Muscle layer of colon (tissue), 2 donors: Measurements from ENCODE around the gene CRYBB1.

Source experiments
- H3K27ac ChIP-seq: one replicate; pipeline ENCODE4 v1.7.0; 2013; ENCODE audit warnings: low read depth, mild to moderate bottlenecking, low read length, moderate library complexity
- H3K27me3 ChIP-seq, 2 donors: one replicate each; pipeline ENCODE4 v1.7.0; 2013; ENCODE audit warnings: low read length in 2 of 2, mild to moderate bottlenecking in 2 of 2; ENCODE audit not compliant: insufficient read depth in 2 of 2, control insufficient read depth in 1 of 2
- H3K36me3 ChIP-seq: one replicate; pipeline ENCODE4 v1.7.0; 2013; ENCODE audit warnings: mild to moderate bottlenecking, low read length; ENCODE audit not compliant: insufficient read depth
- H3K4me1 ChIP-seq: one replicate; pipeline ENCODE4 v1.7.0; 2013; ENCODE audit warnings: mild to moderate bottlenecking, low read length; ENCODE audit not compliant: insufficient read depth
- H3K4me3 ChIP-seq, 2 donors: one replicate each; pipeline ENCODE4 v1.7.0; 2013; ENCODE audit warnings: low read length in 2 of 2, low read depth in 1 of 2, mild to moderate bottlenecking in 1 of 2, moderate library complexity in 1 of 2
- H3K9ac ChIP-seq: one replicate; pipeline ENCODE4 v1.7.0; 2013; ENCODE audit warnings: low read length
- H3K9me3 ChIP-seq: one replicate; pipeline ENCODE4 v1.7.0; 2013; ENCODE audit warnings: mild to moderate bottlenecking, low read length
- donor health status: abdominal sarcoma.
- donor health status: Adenocarcinoma of cecum.

Gene CRYBB1

DNA sequence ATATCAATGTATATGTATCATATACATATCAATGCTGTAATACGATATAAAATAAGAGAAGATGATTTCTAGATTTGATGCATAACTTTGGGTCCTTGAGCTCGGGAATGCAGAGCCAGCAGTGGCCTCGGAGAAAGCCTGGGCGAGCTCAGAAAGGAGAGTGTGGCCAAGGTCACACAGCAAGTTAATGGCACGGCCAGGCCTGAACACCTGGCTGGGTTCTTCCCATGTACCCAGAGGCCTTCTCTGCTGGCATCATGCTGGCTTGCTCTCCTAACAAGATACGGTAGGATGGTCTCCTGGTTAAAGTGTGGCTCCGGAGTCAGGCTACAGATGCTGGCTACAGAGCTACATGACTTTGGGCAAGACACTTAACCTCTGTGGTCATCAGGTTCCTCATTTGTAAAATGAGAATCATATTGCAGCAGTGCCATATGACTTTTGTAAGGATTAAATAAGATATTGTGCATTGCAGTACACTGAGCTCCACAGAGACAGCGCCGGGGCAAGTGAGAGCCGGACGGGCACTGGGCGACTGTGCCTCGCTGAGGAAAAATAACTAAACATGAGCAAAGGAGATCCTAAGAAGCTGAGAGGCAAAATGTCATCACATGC is 57.8 kb downstream of the CRYBB1 start:
- H3K27ac ChIP-seq, result no peak overlapping the region
- no peaks in the 10 kb centered on the region for H3K36me3 ChIP-seq
- H3K4me3 ChIP-seq, result no peak overlapping the region
- H3K4me1 ChIP-seq, result no peaks in the 10 kb centered on the region
- H3K27me3 ChIP-seq, result no peaks in the 10 kb centered on the region
- no peaks in the 10 kb centered on the region for H3K9me3 ChIP-seq
- no peak overlapping the region for H3K9ac ChIP-seq

DNA sequence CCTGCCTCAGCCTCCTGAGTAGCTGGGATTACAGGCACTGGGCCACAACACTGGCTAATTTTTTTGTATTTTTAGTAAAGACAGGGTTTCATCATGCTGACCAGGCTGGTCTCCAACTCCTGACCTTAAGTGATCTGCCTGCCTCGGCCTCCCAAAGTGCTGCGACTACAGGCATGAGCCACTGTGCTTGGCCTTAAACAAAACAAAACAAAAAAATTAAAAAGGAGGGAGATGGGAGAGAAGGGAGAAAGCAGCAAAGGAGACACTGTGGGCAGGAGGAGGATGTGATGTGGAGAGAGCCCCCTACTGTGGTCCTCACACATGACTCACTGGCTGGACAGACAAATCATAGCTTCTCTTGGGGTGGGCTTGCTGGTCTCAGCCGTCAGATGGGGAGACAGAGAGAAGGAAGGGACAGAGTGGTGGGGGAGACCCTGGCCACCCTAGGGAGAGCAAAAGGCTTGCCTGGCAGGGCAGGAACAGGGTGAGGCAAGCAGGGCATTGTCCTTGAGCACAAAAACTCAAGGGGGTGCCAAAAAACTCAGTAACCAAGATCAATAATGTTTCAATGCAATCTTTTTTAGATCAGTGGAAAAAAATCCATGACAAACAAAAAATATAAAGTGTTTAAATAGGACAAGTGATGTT is 59.5 kb downstream of the CRYBB1 start:
- no peaks in the 10 kb centered on the region for H3K27me3 ChIP-seq
- no peaks in the 10 kb centered on the region for H3K9me3 ChIP-seq
- no peak overlapping the region for H3K4me3 ChIP-seq
- H3K36me3 ChIP-seq, result no peaks in the 10 kb centered on the region
- H3K4me1 ChIP-seq, result no peaks in the 10 kb centered on the region
- no peak overlapping the region for H3K27ac ChIP-seq
- no peak overlapping the region for H3K9ac ChIP-seq

DNA sequence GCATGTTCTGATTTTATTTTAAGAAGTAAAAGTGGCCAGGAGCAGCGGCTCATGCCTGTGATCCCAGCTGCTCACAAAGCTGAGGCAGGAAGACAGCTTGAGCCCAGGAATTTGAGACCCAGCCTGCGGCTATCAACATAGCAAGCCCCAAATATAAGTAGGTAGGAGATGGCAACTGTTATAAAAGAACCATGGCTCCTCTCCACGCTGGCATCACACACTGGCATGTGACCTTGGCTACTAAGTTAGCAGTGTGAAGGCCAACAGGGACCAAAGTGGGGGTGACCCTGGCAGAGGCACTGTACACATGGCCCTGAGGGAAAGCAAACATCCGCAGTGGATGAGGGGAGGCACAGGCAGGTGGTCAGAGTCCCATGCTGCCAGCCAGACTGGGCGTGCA is 60.9 kb downstream of the CRYBB1 start:
- Histone ChIP-seq H3K4me3 (no peak overlapping the region), H3K9me3 (no peaks in the 10 kb centered on the region), H3K27me3 (no peaks in the 10 kb centered on the region), H3K36me3 (no peaks in the 10 kb centered on the region), H3K9ac (no peak overlapping the region), H3K27ac (no peak overlapping the region), H3K4me1 (no peaks in the 10 kb centered on the region)

DNA sequence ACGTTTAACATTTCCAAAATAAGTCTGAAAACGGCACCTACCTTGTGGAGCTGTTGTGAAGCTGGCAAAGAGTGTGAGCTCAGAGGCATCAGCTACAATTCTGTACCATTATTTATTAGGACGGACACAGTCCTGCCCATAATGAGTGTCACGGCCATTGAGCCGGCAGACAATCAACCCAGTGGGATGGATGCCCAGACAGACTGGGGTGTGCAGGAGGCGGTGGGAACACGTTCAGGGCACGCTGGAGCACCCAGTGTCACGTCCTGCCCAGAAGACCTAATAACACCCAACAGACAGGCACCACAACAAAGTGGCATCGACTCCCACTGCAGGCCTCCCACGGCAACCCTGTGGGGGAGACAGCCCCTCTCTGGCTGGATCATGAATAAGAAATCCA is 62.3 kb downstream of the CRYBB1 start:
- Histone ChIP-seq H3K36me3 (no peaks in the 10 kb centered on the region), H3K9ac (no peak overlapping the region), H3K4me1 (no peaks in the 10 kb centered on the region), H3K27ac (no peak overlapping the region), H3K27me3 (no peaks in the 10 kb centered on the region), H3K4me3 (no peak overlapping the region), H3K9me3 (no peaks in the 10 kb centered on the region)

DNA sequence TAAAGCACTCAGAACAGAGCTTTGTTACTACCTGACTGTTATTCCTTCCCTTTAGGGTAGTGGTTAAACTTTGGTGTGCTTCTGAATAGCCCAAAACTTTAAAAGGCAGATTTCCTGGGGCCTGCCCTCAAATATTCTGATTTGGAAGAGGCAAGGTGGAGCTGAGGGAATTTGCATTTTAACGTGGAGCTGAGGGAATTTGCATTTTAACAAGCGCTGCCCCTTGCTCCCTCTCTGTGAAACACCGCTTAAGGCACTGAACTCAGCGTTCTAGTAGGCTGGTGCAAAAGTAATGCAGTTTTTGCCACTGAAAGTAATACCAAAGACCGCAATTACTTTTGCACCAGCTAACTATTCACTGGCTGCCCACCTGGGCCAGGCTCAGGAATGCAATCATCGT is 62.9 kb downstream of the CRYBB1 start:
- no peaks in the 10 kb centered on the region for H3K9me3 ChIP-seq
- H3K36me3 ChIP-seq, result no peaks in the 10 kb centered on the region
- no peak overlapping the region for H3K27ac ChIP-seq
- no peaks in the 10 kb centered on the region for H3K27me3 ChIP-seq
- no peaks in the 10 kb centered on the region for H3K4me1 ChIP-seq
- no peak overlapping the region for H3K9ac ChIP-seq
- no peak overlapping the region for H3K4me3 ChIP-seq

DNA sequence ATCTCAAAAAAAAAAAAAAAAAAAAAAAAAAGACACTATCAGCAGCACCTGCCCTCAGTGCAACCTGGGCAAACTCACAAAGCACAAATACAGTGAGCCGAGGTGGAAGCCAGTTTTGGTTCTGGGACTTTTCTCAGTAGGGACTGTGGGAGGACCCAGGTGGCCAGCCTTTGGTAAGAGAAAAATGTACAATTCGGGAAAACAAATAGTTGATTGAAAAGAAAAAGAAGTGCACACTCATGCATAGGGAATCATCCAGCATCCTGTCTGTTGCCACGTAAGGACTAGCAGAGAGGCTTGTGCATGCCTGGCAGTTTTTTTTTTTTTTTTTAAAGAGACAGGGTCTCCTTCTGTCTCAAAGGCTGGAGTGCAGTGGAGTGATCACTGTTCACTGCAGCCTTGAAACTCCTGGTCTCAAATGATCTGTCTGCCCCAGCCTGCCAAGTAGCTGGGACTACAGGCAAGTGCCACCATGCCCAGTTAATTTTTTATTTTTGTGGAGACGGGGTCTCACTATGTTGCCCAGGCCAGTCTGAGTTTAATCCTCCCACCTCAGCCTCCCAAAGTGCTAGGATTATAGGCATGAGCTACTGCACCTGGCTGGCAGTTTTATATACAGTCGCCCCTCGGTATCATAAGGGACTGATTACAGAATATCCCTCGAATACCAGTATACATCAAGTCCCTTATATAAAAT is 64.6 kb downstream of the CRYBB1 start:
- Histone ChIP-seq H3K4me3 (no peak overlapping the region), H3K9me3 (no peaks in the 10 kb centered on the region), H3K9ac (no peak overlapping the region), H3K27ac (no peak overlapping the region), H3K27me3 (no peaks in the 10 kb centered on the region), H3K4me1 (no peaks in the 10 kb centered on the region), H3K36me3 (no peaks in the 10 kb centered on the region)

DNA sequence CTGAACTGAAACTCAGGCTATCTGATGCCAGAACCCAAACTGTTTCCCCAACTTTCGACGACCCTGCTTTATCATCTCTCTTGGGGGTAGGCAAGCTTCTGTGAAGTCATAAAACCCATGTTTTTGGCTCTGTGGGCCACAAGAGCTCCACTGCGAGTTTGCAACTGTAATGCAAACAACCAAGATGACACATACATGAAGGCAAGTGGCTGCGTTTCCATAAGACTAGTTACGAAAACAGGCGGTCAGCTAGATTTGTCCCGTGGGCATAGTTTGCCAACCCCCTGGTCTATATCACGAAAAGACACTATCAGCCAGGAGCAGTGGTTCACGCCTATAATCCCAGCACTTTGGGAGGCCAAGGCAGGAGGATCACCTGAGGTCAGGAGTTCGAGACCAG is 65.4 kb downstream of the CRYBB1 start:
- no peak overlapping the region for H3K4me3 ChIP-seq
- no peaks in the 10 kb centered on the region for H3K27me3 ChIP-seq
- H3K36me3 ChIP-seq, result no peaks in the 10 kb centered on the region
- H3K9me3 ChIP-seq, result no peaks in the 10 kb centered on the region
- H3K4me1 ChIP-seq, result no peaks in the 10 kb centered on the region
- no peak overlapping the region for H3K27ac ChIP-seq
- H3K9ac ChIP-seq, result no peak overlapping the region

DNA sequence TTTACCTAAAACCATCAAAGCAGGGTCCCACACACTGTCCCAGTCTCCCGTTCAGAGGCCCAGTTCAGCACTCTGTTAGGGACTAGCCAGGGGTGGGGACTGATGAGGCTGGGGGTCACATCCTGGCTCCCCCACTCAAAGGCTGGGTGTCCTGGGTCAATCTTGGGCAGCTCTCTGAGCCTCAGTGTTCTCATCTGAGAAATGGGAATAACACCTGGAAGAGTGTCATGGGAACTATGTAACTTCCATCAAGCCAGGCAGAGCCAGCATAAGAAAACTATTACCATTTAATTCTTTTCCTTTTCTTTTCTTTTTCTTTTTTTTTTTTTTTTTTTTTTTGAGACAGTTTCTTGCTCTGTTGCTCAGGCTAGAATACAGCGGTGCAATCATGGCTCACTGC is 66.3 kb downstream of the CRYBB1 start:
- H3K9me3 ChIP-seq, result no peaks in the 10 kb centered on the region
- H3K36me3 ChIP-seq, result no peaks in the 10 kb centered on the region
- H3K27ac ChIP-seq, result no peak overlapping the region
- H3K4me1 ChIP-seq, result no peaks in the 10 kb centered on the region
- H3K9ac ChIP-seq, result no peak overlapping the region
- no peak overlapping the region for H3K4me3 ChIP-seq
- no peaks in the 10 kb centered on the region for H3K27me3 ChIP-seq

DNA sequence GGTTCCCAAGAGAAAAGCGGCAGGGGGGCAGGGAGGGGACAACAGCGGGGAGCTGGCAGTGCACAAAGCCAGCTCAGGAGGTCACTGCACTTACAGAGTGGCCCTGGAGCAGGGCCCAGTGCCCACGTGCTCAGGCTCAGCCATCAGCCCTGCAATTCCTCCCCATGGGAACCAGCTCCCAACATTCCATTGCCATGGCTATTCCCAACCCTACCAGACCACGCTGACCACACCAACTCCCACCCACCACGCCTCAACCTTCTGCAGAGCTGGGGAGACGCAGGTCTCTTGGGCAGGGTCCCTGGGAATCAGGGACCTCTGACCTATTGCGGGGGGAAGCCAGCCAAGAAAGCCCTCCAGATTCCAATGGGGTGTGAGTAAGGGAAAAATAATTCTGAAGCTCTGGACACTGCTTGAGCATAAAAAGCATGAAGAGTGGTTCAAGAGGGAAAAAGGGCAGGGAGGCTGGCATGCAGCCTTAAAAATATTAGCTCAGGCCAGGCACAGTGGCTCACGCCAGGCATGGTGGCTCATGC is 67.3 kb downstream of the CRYBB1 start:
- H3K9ac ChIP-seq, result no peak overlapping the region
- no peak overlapping the region for H3K27ac ChIP-seq
- H3K27me3 ChIP-seq, result no peaks in the 10 kb centered on the region
- H3K4me1 ChIP-seq, result no peaks in the 10 kb centered on the region
- H3K36me3 ChIP-seq, result no peaks in the 10 kb centered on the region
- H3K4me3 ChIP-seq, result no peak overlapping the region
- no peaks in the 10 kb centered on the region for H3K9me3 ChIP-seq

DNA sequence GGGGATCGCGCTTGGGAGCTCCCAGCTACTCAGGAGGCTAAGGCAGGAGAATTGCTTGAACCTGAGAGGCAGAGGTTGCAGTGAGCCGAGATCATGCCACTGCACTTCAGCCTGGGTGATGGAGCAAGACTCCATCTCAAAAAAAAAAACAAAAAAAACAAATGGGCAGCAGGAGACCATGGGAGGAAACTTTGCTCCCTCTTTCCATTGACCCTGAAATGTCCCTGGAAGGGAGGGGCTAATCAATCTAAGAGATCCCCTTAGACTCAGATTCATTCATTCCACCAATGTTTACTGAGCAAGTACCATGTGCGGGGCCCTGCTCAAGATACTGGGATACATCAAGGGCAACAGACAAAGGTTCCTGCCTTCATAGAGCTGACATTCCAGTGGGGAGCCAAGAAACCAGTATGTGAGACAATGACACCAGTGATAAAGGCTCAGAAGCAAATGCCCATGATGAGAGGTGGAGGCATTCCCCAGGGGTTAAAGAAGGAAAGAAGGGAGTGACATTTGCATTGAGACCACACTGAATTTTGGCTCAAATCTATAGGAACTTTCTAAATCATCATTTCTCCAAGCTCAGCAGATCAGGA is 67.8 kb downstream of the CRYBB1 start:
- H3K9ac ChIP-seq, result no peak overlapping the region
- H3K4me1 ChIP-seq, result no peaks in the 10 kb centered on the region

More for the DNA sequence above, 67.8 kb downstream of the CRYBB1 start:
- no peaks in the 10 kb centered on the region for H3K27me3 ChIP-seq
- H3K36me3 ChIP-seq, result no peaks in the 10 kb centered on the region
- no peaks in the 10 kb centered on the region for H3K9me3 ChIP-seq
- H3K27ac ChIP-seq, result no peak overlapping the region
- no peak overlapping the region for H3K4me3 ChIP-seq
